ENCODE results near the gene CTNNA3.

Gene CTNNA3

DNA sequence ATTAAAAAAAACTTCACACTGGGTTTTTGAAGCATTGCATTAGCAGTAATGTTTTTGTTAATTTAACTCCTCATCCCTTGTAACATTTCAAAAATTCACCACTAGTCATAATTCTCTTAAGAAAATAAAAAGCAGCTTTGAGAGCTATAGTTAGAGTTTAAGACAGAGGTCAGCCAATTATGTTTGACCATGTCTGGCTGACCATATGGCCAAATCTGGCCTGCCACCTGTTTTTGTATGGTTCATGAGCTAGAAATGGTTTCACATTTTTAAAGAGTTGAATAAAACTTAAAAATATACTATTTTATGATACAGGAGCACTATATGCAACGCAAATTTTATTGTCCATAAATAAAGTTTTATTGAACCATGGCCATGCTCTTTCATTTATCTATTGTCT, 843.2 kb downstream of the CTNNA3 start:
- no peak overlapping the region for H3K4me3 ChIP-seq (ENCODE audit: low read depth, low read length)
- TF ChIP-seq CTCF (IDR thresholded peaks at IDR 0.05; ENCODE audit: control insufficient read depth, extremely low read depth, insufficient read depth), result no peak
- no peak for DNase-seq (ENCODE audit: low read depth)

DNA sequence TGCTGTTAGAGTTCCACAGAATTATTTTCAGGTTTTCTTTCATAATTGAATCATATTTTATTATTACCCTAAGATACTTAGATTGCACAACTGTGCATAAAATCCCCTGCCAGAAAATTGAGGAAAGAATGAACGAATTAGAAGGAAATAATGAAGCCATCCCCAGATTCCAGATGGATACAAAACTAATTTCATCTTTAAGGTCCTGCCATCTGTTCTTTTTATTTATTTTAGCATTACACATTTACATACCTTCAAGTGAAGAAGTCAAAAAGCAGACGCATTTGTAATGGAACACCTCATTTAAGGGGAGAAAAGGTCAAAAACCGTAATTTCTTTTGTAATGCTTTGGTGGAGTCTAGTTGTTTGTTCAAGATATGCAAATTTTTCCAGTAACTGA, 847.1 kb downstream of the CTNNA3 start:
- H3K4me3 ChIP-seq (ENCODE audit: low read depth, low read length), result no peak overlapping the region
- DNase-seq (ENCODE audit: low read depth), result no peak
- TF ChIP-seq CTCF (IDR thresholded peaks at IDR 0.05; ENCODE audit: control insufficient read depth, extremely low read depth, insufficient read depth), result no peak

GRCh38 chr10:66844176-66844942, 851.6 kb downstream of the CTNNA3 start:
- H3K4me3 ChIP-seq (ENCODE audit: low read depth, low read length), result no peak overlapping the region
- 0 out of 2 replicates have a peak, but pooled peaks have one; percentile 15 for TF ChIP-seq CTCF (IDR thresholded peaks at IDR 0.05; ENCODE audit: control insufficient read depth, extremely low read depth, insufficient read depth)

DNA sequence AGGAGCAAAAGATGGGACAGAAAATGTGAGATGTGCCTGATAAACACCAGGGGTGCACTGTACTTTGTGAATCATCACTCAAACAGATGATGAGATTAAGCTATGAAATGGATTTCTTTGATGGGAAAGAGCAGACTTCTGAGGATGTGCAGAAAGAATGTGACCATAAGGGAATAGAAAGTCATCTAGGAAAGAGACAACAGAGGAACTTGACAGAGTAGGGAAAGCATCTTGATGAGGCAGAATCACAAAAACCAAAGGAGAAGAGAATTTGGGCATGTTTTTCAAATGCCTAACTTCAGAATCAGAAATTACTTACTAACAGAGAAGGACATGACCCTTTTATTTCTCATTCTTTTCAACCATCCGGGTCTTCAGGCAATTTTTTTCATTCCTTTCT, 852.6 kb downstream of the CTNNA3 start:
- TF ChIP-seq CTCF (IDR thresholded peaks at IDR 0.05; ENCODE audit: control insufficient read depth, extremely low read depth, insufficient read depth), result no peak

More at GRCh38 chr10:66844176-66844942, 851.6 kb downstream of the CTNNA3 start:
- DNase-seq (ENCODE audit: low read depth), result no peak

GRCh38 chr10:66842867-66843266, 853.1 kb downstream of the CTNNA3 start:
- no peak overlapping the region for H3K4me3 ChIP-seq (ENCODE audit: low read depth, low read length)
- no peak for DNase-seq (ENCODE audit: low read depth)
- no peak for TF ChIP-seq CTCF (IDR thresholded peaks at IDR 0.05; ENCODE audit: control insufficient read depth, extremely low read depth, insufficient read depth)

More for the DNA sequence above, 852.6 kb downstream of the CTNNA3 start:
- H3K4me3 ChIP-seq (ENCODE audit: low read depth, low read length), result no peak overlapping the region
- no peak for DNase-seq (ENCODE audit: low read depth)

- TF ChIP-seq CTCF (IDR thresholded peaks at IDR 0.05; ENCODE audit: control insufficient read depth, extremely low read depth, insufficient read depth), result no peak
Observed at GRCh38 chr10:66842371-66842770, 853.6 kb downstream of the CTNNA3 start.

DNA sequence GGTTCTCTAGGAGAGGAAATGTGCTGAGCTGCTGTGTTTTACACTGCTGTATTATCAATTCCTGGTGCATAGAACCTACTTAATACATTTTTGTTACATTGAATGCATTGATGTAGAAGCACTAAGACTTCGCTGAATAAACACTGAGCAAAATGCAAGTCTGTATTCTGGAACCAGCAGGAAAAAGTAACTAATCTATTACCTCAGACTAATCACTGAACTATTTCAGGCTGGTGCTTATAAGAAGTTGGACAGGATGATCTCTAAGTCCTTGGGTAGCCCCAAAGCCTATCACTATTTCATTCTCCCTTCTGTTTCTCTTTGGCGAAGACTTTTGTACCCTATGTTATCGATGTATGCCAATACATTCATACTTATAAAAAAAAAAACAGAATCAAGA, 857.3 kb downstream of the CTNNA3 start:
- no peak for TF ChIP-seq CTCF (IDR thresholded peaks at IDR 0.05; ENCODE audit: control insufficient read depth, extremely low read depth, insufficient read depth)
- no peak overlapping the region for H3K4me3 ChIP-seq (ENCODE audit: low read depth, low read length)
- no peak for DNase-seq (ENCODE audit: low read depth)

More at GRCh38 chr10:66842371-66842770, 853.6 kb downstream of the CTNNA3 start:
- H3K4me3 ChIP-seq (ENCODE audit: low read depth, low read length), result no peak overlapping the region
- no peak for DNase-seq (ENCODE audit: low read depth)

Data from LNCaP clone FGC (cell line).